Stimulated activated CD4-positive, alpha-beta T cell treated with anti-CD3 and anti-CD28 coated beads, TNF-alpha, amount 100 ng/mL, for 1 hour (primary cell): Measurements from ENCODE around the gene TMEM270.

Source experiments
- DNase-seq, 3 donors: peaks; one replicate each; pipeline ENCODE4 v3.0.0-alpha.2; 2020; ENCODE audit warnings: low read depth in 3 of 3, low spot score in 1 of 3

Gene TMEM270

GRCh38 chr7:73904219-73905137 is 43.5 kb downstream of the TMEM270 start:
- DNase-seq, result no peak

GRCh38 chr7:73905360-73905759 is 44.4 kb downstream of the TMEM270 start:
- no peak for DNase-seq

GRCh38 chr7:73906874-73907273 is 45.9 kb downstream of the TMEM270 start:
- no peak for DNase-seq

- DNase-seq, result no peak
These were observed 46.7 kb downstream of the TMEM270 start for GRCh38 chr7:73907554-73908122.

- no peak for DNase-seq
These were observed 47.2 kb downstream of the TMEM270 start for GRCh38 chr7:73908123-73908611.

- no peak for DNase-seq
These were observed 48.3 kb downstream of the TMEM270 start for GRCh38 chr7:73909051-73909941.

- no peak for DNase-seq
These were observed 49.0 kb downstream of the TMEM270 start for GRCh38 chr7:73909996-73910395.

GRCh38 chr7:73912223-73912622 is 51.3 kb downstream of the TMEM270 start:
- no peak for DNase-seq
